Mammary epithelial cell (primary cell): Measurements from ENCODE around the gene CD79B.

Source experiments
- CTCF ChIP-seq, 2 donors: IDR thresholded peaks in 1 of 2; conservative IDR thresholded peaks in 1 of 2; 2 replicates each; pipeline ENCODE4 v1.5.1; 2011 to 2012; ENCODE audit warnings: inconsistent platforms in 2 of 2, low read length in 2 of 2, mild to moderate bottlenecking in 2 of 2, control low read depth in 1 of 2, low read depth in 1 of 2; ENCODE audit not compliant: insufficient read depth in 1 of 2; ENCODE audit errors: extremely low read depth in 1 of 2
- EZH2 ChIP-seq: IDR thresholded peaks from 2 replicates; pipeline ENCODE4 v1.6.1; 2012; ENCODE audit warnings: low read length, inconsistent platforms, borderline replicate concordance

- no peak for TF ChIP-seq CTCF (conservative IDR thresholded peaks at IDR 0.05 in 1 of 2, IDR thresholded peaks at IDR 0.05 in 1 of 2; ENCODE audit: extremely low read depth in 1 of 2, insufficient read depth in 1 of 2, low read depth in 1 of 2, low read length in 2 of 2)
- no peak for TF ChIP-seq EZH2
Observed at GRCh38 chr17:63954402-63955063, 22.4 kb upstream of the CD79B start.
